GM23248 (cell line): ENCODE results near the gene ARHGDIA.

Source experiments
- EZH2 ChIP-seq: fragments of 200-600 bp; sonication (generic); IDR thresholded peaks from 2 replicates; pipeline ENCODE4 v1.6.1; 2018; ENCODE audit warnings: antibody characterized with exemption, mild to moderate bottlenecking; ENCODE audit not compliant: insufficient read depth, poor library complexity, severe bottlenecking
- EZH2phosphoT487 ChIP-seq: fragments of 200-600 bp; sonication (generic); IDR thresholded peaks from 2 replicates; pipeline ENCODE4 v1.6.1; 2018; ENCODE audit warnings: antibody characterized with exemption, moderate library complexity, mild to moderate bottlenecking, low read depth; ENCODE audit not compliant: insufficient read depth

GRCh38 chr17:81888105-81888987 is 17.2 kb upstream of the ARHGDIA start:
- TF ChIP-seq EZH2phosphoT487 (no peak), EZH2 (no peak)
